RWPE2 (cell line): ENCODE data around the gene XRCC5.

Experiments used
- ATAC-seq: fragments of 200-7000 bp; cut with Tn5 transposase; 3 replicates; pipeline ENCODE4 v1.9.1; 2021; ENCODE audit warnings: low read depth
- DNase-seq: peaks from one replicate; pipeline ENCODE4 v3.0.0-alpha.2; 2020; ENCODE audit warnings: low spot score
- H3K27ac ChIP-seq: fragments of 450-650 bp; 2 replicates; pipeline ENCODE4 v1.5.1; 2017; ENCODE audit warnings: mild to moderate bottlenecking; ENCODE audit not compliant: poor library complexity, severe bottlenecking
- H3K27me3 ChIP-seq: fragments of 250-450 bp; sonication (Bioruptor Pico); 2 replicates; pipeline ENCODE4 v1.5.1; 2021; ENCODE audit warnings: mild to moderate bottlenecking, moderate library complexity; ENCODE audit not compliant: insufficient read depth, poor library complexity, severe bottlenecking
- H3K36me3 ChIP-seq: fragments of 250-450 bp; sonication (Bioruptor Pico); 2 replicates; pipeline ENCODE4 v1.5.1; 2020; ENCODE audit warnings: low read depth, mild to moderate bottlenecking, moderate library complexity
- H3K4me1 ChIP-seq: fragments of 250-450 bp; sonication (Bioruptor Pico); 2 replicates; pipeline ENCODE4 v1.5.1; 2021; ENCODE audit warnings: mild to moderate bottlenecking, moderate library complexity; ENCODE audit not compliant: insufficient read depth, poor library complexity, severe bottlenecking
- H3K4me3 ChIP-seq: fragments of 250-450 bp; sonication (Bioruptor Pico); 2 replicates; pipeline ENCODE4 v1.5.1; 2021; ENCODE audit warnings: mild to moderate bottlenecking, moderate library complexity; ENCODE audit not compliant: severe bottlenecking
- H3K9me3 ChIP-seq: fragments of 250-450 bp; sonication (Bioruptor Pico); 2 replicates; pipeline ENCODE4 v1.5.1; 2021; ENCODE audit warnings: mild to moderate bottlenecking, moderate library complexity; ENCODE audit not compliant: severe bottlenecking
- TF ChIP-seq, protein P1 (sequence below): fragments of 450-650 bp; IDR thresholded peaks from one replicate; pipeline ENCODE4 v1.5.1; 2017; ENCODE audit warnings: mild to moderate bottlenecking, moderate library complexity; ENCODE audit not compliant: poor library complexity, severe bottlenecking

Gene XRCC5

DNA sequence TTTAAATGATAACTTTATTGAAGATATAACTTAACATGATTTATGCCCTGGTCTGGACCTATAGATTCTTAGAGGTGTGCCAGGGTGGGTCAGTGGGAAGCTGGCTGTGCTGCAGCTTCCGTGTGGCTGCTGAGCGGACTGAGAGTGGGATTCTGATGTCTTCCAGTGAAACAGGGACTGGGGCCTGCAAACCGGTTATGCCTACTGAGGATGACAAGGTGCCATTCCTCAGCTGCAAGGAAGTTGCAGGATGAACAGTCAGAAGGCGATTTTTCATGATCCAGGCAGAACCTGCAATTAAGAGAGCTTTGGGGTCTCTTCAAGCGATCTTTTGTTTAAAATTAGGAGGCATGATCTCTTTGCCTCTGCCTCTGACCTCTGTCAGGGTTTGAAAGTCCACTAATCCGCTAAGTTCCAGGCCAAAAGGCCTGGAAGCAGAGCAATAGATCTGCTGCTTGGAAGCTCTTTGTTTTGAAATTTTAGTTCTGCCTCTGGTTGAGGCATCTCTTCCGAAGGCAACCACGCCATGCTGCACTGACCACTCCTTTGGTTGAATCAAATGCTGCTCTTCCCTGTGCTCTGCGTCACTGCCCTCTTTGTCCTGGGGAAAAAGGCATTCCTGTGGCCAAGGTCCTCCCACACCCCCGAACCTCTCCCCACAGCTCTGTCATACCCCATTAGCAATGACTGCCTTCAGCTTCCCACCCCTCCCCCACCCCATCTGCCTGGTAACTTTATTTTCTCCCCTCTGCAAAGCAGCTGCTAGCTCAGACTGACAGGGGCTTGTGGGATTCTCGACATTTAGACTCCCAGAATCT lies 25.5 kb upstream of the XRCC5 start:
- no peak overlapping the region for H3K27ac ChIP-seq
- H3K4me1 ChIP-seq = no peaks in the 10 kb centered on the region
- no peaks in the 10 kb centered on the region for H3K9me3 ChIP-seq
- TF ChIP-seq, protein P1, sequence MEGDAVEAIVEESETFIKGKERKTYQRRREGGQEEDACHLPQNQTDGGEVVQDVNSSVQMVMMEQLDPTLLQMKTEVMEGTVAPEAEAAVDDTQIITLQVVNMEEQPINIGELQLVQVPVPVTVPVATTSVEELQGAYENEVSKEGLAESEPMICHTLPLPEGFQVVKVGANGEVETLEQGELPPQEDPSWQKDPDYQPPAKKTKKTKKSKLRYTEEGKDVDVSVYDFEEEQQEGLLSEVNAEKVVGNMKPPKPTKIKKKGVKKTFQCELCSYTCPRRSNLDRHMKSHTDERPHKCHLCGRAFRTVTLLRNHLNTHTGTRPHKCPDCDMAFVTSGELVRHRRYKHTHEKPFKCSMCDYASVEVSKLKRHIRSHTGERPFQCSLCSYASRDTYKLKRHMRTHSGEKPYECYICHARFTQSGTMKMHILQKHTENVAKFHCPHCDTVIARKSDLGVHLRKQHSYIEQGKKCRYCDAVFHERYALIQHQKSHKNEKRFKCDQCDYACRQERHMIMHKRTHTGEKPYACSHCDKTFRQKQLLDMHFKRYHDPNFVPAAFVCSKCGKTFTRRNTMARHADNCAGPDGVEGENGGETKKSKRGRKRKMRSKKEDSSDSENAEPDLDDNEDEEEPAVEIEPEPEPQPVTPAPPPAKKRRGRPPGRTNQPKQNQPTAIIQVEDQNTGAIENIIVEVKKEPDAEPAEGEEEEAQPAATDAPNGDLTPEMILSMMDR = no peak
- no peaks in the 10 kb centered on the region for H3K36me3 ChIP-seq
- DNase-seq (no peak), ATAC-seq (no peak)
- H3K27me3 ChIP-seq = no peaks in the 10 kb centered on the region
- no peak overlapping the region for H3K4me3 ChIP-seq

DNA sequence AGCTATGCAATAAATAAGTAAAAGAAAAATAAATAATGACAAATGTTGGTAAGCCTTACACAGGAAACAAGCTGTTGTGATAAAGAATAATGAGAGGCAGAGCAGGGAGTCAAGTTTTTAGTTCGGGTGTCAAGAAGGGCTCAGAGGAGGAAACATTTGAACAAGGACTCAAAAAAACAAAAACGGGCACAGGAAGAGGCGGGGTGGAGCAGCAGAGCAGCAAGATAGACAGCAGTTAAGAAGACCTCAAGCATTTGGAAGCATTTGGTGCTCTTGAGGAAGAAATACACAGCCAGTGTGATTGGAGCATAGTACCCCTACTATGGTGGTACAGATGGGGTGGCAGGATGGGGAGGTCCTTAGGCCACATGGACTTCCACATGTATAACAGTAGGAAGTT lies 24.6 kb upstream of the XRCC5 start:
- TF ChIP-seq, protein P1 = no peak
- Histone ChIP-seq H3K4me1 (no peaks in the 10 kb centered on the region), H3K4me3 (no peak overlapping the region), H3K36me3 (no peaks in the 10 kb centered on the region), H3K27ac (no peak overlapping the region), H3K9me3 (no peaks in the 10 kb centered on the region), H3K27me3 (no peaks in the 10 kb centered on the region)
- DNase-seq = no peak
- ATAC-seq = no peak

DNA sequence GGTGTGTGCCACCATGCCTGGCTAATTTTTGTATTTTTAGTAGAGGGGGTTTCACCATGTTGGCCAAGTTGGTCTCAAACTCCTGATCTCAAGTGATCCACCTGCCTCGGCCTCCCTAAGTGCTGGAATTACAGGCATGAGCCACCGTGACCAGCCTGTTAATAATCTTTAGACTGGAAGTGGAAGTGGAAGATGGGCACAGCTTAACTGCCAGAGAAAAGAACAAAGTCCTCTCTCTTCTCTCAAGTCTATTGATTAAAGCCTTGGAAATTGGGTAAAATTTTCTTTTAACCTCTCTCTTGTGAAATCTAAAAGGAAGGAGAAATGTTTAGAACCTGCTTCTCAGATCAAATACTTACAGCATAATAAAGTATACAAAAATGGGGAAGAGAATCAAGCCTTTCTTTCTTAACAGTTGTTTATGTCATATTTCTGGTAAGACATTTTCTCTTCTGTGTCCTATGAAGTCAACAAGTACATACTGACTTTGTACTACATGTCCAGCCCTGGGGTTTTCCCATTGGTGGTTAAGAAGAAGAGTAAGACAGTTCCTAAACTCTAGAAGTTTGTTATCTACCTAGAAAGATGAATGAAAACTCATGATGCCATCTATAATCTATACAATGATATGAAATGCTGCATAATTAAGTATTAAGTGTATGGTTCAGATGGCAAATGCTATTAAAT lies 22.8 kb upstream of the XRCC5 start:
- H3K36me3 ChIP-seq = no peaks in the 10 kb centered on the region
- no peaks in the 10 kb centered on the region for H3K4me1 ChIP-seq
- TF ChIP-seq, protein P1 = no peak
- no peak for DNase-seq
- H3K27me3 ChIP-seq = no peaks in the 10 kb centered on the region
- H3K4me3 ChIP-seq = no peak overlapping the region
- no peak overlapping the region for H3K27ac ChIP-seq
- H3K9me3 ChIP-seq = no peaks in the 10 kb centered on the region
- no peak for ATAC-seq

DNA sequence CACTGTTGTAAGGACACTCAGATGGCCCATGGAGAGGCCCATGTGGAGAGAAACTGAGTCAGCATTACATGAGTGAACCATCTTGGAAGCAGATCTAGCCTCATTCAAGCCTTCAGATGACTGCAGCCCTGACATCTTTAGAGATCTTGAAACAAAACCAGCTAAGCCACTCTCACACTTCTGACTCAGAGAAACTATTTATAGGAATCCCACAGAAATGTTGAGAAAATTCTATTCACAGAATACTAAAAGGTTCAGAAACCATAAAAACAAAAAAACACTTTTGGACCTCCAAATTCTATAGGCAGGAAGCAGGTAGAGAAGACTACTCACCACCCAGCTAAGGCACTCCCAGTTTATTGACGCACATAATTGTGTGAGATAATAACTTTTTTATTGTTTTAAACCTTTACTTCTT lies 18.8 kb upstream of the XRCC5 start:
- Histone ChIP-seq H3K27ac (no peak overlapping the region), H3K27me3 (no peaks in the 10 kb centered on the region), H3K4me3 (no peak overlapping the region), H3K4me1 (no peaks in the 10 kb centered on the region), H3K36me3 (no peaks in the 10 kb centered on the region), H3K9me3 (no peaks in the 10 kb centered on the region)
- TF ChIP-seq, protein P1 = no peak
- DNase-seq (no peak), ATAC-seq (no peak)

DNA sequence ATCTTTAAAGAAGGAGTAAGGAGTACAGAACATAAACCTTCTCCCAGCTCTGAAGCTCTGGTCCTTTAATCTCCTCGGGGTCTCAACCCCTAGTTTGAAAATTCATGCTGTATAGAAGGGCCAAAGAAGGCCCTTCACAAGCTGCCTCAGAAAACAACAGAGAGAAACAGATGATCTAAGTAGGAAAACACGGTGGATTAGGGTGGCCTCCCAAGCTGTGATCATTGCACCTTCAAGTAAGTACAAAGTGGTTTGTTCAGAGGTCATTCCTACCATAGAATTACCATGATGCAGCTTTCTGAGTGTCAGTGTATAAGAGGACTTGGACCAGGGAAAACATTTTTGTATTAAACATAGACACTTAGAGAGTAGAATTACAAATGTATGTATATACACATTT lies 16.5 kb upstream of the XRCC5 start:
- Histone ChIP-seq H3K27me3 (no peaks in the 10 kb centered on the region), H3K4me3 (no peak overlapping the region), H3K4me1 (no peaks in the 10 kb centered on the region), H3K27ac (no peak overlapping the region), H3K9me3 (no peaks in the 10 kb centered on the region), H3K36me3 (no peaks in the 10 kb centered on the region)
- TF ChIP-seq, protein P1 = no peak
- ATAC-seq (no peak), DNase-seq (no peak)
